GM19324 (cell line): ENCODE measurements around the gene TPPP.

Source experiments
- ATAC-seq: cut with Tn5 transposase; IDR thresholded peaks from one replicate; pipeline ENCODE4 v1.9.1; 2021; ENCODE audit warnings: mild to moderate bottlenecking, moderate library complexity; ENCODE audit not compliant: unreplicated experiment, low FRiP score

Gene TPPP

GRCh38 chr5:611731-612486 lies 81.2 kb downstream of the TPPP start, which contains the start of gene CEP72:
Gene CEP72 (plus strand): TSS chr5:612340. CDS start chr5:612362, 22 bp downstream.
- peak; percentile 85 for ATAC-seq

DNA sequence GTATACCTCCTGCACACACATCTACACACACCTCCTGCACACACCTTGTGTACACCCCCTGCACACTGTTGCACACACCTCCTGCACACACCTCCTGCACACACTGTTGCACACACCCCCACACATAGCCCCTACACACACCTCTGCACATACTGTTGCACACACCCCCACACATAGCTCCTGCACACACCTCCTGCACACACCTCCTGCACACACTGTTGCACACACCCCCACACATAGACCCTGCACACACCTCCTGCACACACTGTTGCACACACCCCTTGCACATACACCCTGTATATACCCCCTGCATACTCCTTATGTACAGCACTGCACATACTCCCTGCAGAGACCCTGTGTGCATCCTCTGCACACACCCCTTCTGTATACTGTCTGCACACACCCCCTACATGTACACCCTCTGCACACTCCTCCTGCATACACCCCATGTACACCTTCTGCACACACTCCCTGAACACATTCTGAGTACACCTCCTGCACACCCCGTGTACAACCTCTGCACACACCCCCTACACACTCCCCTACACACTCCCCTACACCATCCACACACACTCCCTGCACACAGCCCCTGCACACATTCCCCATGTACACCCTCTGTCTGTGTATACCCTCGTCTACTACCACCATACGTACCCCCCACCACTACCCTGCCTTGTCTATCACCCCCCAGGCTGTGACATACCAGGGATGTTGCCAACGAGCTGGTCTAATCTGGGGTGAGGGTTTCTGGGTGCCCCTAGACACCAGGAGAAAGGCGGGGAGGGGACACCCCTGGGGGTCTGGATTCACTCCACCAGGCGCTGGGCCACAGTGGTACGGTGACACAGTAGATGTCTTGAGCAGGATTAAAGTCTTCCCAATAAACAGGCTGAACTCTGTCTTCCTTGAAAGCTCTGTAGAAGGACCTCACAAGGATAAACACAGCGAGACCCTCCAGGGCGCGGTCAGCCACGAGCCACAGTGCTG lies 82.1 kb downstream of the TPPP start:
- ATAC-seq, result no peak

DNA sequence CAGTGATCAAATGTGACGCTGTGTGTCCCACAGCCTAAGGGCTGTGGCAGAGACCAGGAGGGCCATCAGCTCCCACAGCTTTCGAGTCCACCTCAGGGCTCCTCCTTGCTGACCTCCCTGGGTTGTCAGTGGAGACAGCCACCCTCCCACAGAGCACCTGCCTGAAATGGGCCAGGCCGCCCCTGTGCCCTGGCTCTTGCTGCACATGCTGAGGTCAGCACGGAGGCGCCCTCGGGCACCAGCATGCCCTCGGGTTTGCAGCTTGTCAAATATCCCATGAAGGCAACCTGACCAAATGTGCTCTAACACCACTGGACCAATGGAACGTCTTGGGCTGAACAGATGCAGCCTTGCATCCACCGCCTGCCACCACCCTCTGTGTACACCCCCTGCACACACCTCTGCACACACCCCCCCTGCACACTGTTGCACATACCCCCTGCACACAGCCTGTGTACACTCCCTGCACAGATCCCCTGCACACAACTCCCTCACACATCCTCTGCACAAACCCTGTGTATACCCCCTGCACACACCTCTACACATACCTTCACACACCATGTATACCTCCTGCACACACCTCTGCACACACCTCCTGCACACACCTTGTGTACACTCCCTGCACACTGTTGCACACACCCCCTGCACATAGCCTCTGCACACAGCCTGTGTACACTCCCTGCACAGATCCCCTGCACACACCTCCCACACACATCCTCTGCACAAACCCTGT lies 83.0 kb downstream of the TPPP start:
- no peak for ATAC-seq
